ENCODE data around the gene GIT2. TPM values are rescaled to one million over a fixed set of nuclear protein-coding genes. Genes with fewer than 3 reads are reported as not detected.
"Not testable (repeated sequence)": the region's sequence is repeated elsewhere in the genome, so short reads cannot be mapped to it uniquely, and the experiment has no call there.

The GIT2 gene
- total and polyA plus RNA-seq, 2 of the 13 experiments (the other 11 are each of a cell fraction or from before 2014, with no cell fraction given) = 18.4 to 19.8 TPM

DNA sequence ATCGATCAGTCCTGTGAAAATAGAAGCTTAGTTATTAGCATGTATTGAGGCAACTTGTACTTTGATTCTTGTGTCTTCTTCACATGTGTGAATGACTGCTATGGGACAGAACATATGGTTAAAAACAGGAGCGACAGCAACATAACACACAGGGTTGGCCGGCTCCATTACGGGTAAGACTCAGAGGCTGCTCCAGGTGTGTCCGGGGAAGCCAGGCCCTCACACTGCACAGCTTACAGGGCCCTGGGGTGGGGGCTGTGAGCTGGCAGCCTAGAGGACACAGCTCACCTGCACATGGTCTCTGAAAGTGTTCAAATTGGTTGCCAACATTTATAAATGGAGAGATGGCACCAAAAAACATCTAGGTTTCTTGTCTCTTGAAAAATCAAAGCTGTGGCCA is 65.0 kb downstream of the GIT2 start:
- 96% methylated on average over 5 of the region's 5 CpGs for WGBS (ENCODE audit: low lambda C conversion rate)
- no peak for ATAC-seq
- Histone ChIP-seq H3K4me3 (replicated peaks in 1 of 3; ENCODE audit: insufficient read depth in 1 of 3, low read depth in 2 of 3, low read length in 3 of 3) (no peak overlapping the region), H3K4me2 (ENCODE audit: low read depth, low read length) (no peak overlapping the region), H3K79me2 (ENCODE audit: insufficient read depth, low read length) (no peaks in the 10 kb centered on the region), H3K27me3 (ENCODE audit: control insufficient read depth in 1 of 2, insufficient read depth in 2 of 2, low read length in 2 of 2) (no peaks in the 10 kb centered on the region), H3K4me1 (ENCODE audit: insufficient read depth, low read length) (peaks cover 14% of the 10 kb centered on the region), H3K9me3 (ENCODE audit: low read length) (no peaks in the 10 kb centered on the region), H3K9ac (ENCODE audit: insufficient read depth, low read depth, low read length) (no peak overlapping the region), H3K27ac (ENCODE audit: extremely low read length, insufficient read depth, low read length) (no peak overlapping the region), H3K36me3 (replicated peaks in 1 of 2; ENCODE audit: control insufficient read depth in 1 of 2, insufficient read depth in 2 of 2, low read length in 2 of 2) (peaks cover 7 to 28% of the 10 kb centered on the region in 2 experiments), H4K20me1 (ENCODE audit: insufficient read depth, low read length) (no peaks in the 10 kb centered on the region), H2AFZ (ENCODE audit: low read length) (no peak overlapping the region)
- ChIA-PET CTCF (ENCODE audit: low intra/inter-chr PET ratio, low total read pairs) (no interaction called here), POLR2A (no interaction called here)
- no peak for FAIRE-seq
- intact Hi-C loops (cut with micrococcal nuclease; ENCODE audit: unreplicated experiment) (no loop called here), in situ Hi-C loops (cut with HindIII; ENCODE audit: extremely low pct_ligation_motif_present, low pct_unique_long_range_greater_than_20kb) (no loop called here)
- no peak for TF ChIP-seq MBD4 (IDR thresholded peaks at IDR 0.05; ENCODE audit: borderline replicate concordance, low read length)
- TF ChIP-seq SOX6 (IDR thresholded peaks at IDR 0.05) = no peak
- no peak for TF ChIP-seq SOX6 (CRISPR knock-in tag; IDR thresholded peaks at IDR 0.05)
- DNase-seq (ENCODE audit: low spot score) = no peak
- no TSS peak for BruUV-seq (replicated peaks)

DNA sequence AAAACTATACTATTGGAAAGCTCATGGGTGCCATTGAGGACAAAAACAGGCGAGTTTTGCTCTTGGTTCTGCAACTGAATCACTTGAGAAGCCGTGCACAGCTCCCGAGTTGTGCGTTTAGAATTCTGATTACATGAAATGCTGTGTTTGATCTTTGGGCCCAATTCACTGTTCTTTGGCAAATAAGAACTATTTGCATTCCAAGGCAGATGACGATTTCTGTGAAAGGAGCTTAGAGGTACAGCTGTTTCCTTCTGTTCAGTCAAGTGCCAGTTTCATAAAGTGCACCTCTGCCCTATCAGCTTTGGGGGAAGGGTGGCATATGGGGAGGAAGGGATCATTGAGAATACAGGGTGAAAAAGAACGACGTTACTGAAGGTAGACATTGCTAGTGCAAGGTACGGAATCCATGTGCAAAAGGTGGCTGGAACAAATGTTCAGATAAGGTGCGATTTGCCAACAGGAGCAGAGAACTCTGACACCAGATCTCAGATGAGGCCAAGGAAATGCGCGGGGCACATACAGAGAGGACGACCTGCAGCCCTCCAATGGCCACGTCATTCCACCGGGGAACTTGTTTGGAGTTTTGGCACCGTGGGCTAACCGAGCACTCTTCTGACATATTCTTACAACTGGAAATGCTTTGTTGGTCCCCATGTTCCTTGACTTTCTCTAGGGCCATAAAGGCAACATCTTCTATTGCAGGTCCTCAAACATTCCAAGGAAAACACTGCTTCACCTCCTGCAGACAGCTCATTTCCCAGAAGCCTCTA is 66.0 kb downstream of the GIT2 start:
- Histone ChIP-seq H3K9ac (ENCODE audit: insufficient read depth, low read depth, low read length) (no peak overlapping the region), H3K4me1 (ENCODE audit: insufficient read depth, low read length) (peaks cover 21% of the 10 kb centered on the region), H2AFZ (ENCODE audit: low read length) (no peak overlapping the region), H3K4me2 (ENCODE audit: low read depth, low read length) (no peak overlapping the region), H4K20me1 (ENCODE audit: insufficient read depth, low read length) (no peaks in the 10 kb centered on the region), H3K79me2 (ENCODE audit: insufficient read depth, low read length) (no peaks in the 10 kb centered on the region), H3K9me3 (ENCODE audit: low read length) (no peaks in the 10 kb centered on the region), H3K27ac (ENCODE audit: extremely low read length, insufficient read depth, low read length) (peak overlapping the region; percentile 25), H3K4me3 (replicated peaks in 1 of 3; ENCODE audit: insufficient read depth in 1 of 3, low read depth in 2 of 3, low read length in 3 of 3) (no peak overlapping the region), H3K36me3 (replicated peaks in 1 of 2; ENCODE audit: control insufficient read depth in 1 of 2, insufficient read depth in 2 of 2, low read length in 2 of 2) (peaks cover 6 to 22% of the 10 kb centered on the region in 2 experiments), H3K27me3 (ENCODE audit: control insufficient read depth in 1 of 2, insufficient read depth in 2 of 2, low read length in 2 of 2) (no peaks in the 10 kb centered on the region)
- TF ChIP-seq, protein P1, sequence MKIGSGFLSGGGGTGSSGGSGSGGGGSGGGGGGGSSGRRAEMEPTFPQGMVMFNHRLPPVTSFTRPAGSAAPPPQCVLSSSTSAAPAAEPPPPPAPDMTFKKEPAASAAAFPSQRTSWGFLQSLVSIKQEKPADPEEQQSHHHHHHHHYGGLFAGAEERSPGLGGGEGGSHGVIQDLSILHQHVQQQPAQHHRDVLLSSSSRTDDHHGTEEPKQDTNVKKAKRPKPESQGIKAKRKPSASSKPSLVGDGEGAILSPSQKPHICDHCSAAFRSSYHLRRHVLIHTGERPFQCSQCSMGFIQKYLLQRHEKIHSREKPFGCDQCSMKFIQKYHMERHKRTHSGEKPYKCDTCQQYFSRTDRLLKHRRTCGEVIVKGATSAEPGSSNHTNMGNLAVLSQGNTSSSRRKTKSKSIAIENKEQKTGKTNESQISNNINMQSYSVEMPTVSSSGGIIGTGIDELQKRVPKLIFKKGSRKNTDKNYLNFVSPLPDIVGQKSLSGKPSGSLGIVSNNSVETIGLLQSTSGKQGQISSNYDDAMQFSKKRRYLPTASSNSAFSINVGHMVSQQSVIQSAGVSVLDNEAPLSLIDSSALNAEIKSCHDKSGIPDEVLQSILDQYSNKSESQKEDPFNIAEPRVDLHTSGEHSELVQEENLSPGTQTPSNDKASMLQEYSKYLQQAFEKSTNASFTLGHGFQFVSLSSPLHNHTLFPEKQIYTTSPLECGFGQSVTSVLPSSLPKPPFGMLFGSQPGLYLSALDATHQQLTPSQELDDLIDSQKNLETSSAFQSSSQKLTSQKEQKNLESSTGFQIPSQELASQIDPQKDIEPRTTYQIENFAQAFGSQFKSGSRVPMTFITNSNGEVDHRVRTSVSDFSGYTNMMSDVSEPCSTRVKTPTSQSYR (CRISPR knock-in tag; IDR thresholded peaks at IDR 0.05; ENCODE audit: borderline replicate concordance) = peak; percentile 13; the same call in 1 of the 2 replicates
- TF ChIP-seq DR1 (CRISPR knock-in tag; IDR thresholded peaks at IDR 0.05) (no peak), HNF4A (CRISPR knock-in tag; IDR thresholded peaks at IDR 0.05) (peak; percentile 30; the same call in 1 of the 2 replicates)
- in situ Hi-C loops (cut with HindIII; ENCODE audit: extremely low pct_ligation_motif_present, low pct_unique_long_range_greater_than_20kb) (no loop called here), intact Hi-C loops (cut with micrococcal nuclease; ENCODE audit: unreplicated experiment) (no loop called here)
- CTCF ChIA-PET (ENCODE audit: low intra/inter-chr PET ratio, low total read pairs) = no interaction called here
- POLR2A ChIA-PET = no interaction called here
- no TSS peak for BruUV-seq (replicated peaks)
- ATAC-seq (no peak), DNase-seq (ENCODE audit: low spot score) (no peak), FAIRE-seq (peak; percentile 61)
- WGBS (ENCODE audit: low lambda C conversion rate) = 64% methylated on average over 14 of the region's 16 CpGs

DNA sequence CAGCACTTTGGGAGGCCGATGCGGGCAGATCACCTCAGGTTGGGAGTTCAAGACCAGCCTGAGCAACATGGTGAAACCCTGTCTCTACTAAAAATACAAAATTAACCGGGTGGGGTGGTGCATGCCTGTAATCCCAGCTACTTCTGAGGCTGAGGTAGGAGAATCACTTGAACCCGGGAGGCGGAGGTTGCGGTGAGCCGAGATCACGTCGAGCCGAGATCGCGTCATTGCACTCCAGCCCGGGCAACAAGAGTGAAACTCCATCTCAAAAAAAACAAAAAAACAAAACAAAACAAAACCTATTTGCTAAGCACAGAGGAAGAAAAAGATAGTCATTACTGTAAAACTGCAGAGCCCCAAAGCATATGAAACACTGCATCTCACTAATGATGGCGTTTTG is 66.8 kb downstream of the GIT2 start:
- H3K9ac ChIP-seq (ENCODE audit: insufficient read depth, low read depth, low read length); H3K4me3 ChIP-seq (replicated peaks in 1 of 3; ENCODE audit: insufficient read depth in 1 of 3, low read depth in 2 of 3, low read length in 3 of 3); POLR2A ChIA-PET; in situ Hi-C loops (cut with HindIII; ENCODE audit: extremely low pct_ligation_motif_present, low pct_unique_long_range_greater_than_20kb); H4K20me1 ChIP-seq (ENCODE audit: insufficient read depth, low read length); H3K9me3 ChIP-seq (ENCODE audit: low read length); H3K4me2 ChIP-seq (ENCODE audit: low read depth, low read length); H2AFZ ChIP-seq (ENCODE audit: low read length); H3K79me2 ChIP-seq (ENCODE audit: insufficient read depth, low read length); H3K27ac ChIP-seq (ENCODE audit: extremely low read length, insufficient read depth, low read length); H3K27me3 ChIP-seq (ENCODE audit: control insufficient read depth in 1 of 2, insufficient read depth in 2 of 2, low read length in 2 of 2); ATAC-seq; DNase-seq (ENCODE audit: low spot score); BruUV-seq (replicated peaks); FAIRE-seq; CTCF ChIA-PET (ENCODE audit: low intra/inter-chr PET ratio, low total read pairs): not testable (repeated sequence)
- Histone ChIP-seq H3K4me1 (ENCODE audit: insufficient read depth, low read length) (peaks cover 25% of the 10 kb centered on the region), H3K36me3 (replicated peaks in 1 of 2; ENCODE audit: control insufficient read depth in 1 of 2, insufficient read depth in 2 of 2, low read length in 2 of 2) (peaks cover 6 to 22% of the 10 kb centered on the region in 2 experiments)
- WGBS (ENCODE audit: low lambda C conversion rate) = 96% methylated on average over 14 of the region's 14 CpGs
- intact Hi-C loops (cut with micrococcal nuclease; ENCODE audit: unreplicated experiment) = loop anchor here (5.0 kb wide), 1 partner anchor 77 kb away; no protein-coding TSS in a partner anchor

Measured in HepG2 (cell line).